Osteocyte (in vitro differentiated cells): ENCODE results near the gene PEF1. TPM values are rescaled to one million over a fixed set of nuclear protein-coding genes. Genes with fewer than 3 reads are reported as not detected.

Experiments
- DNase-seq: peaks from one replicate; pipeline ENCODE4 v3.0.0; 2021; ENCODE audit warnings: mixed read lengths; ENCODE audit not compliant: unreplicated experiment; ENCODE audit errors: extremely low spot score
- H3K27ac Mint-ChIP-seq: one replicate; pipeline ENCODE4 v1.8.0; 2021; ENCODE audit warnings: mild to moderate bottlenecking, mixed read lengths; ENCODE audit not compliant: unreplicated experiment
- H3K27me3 Mint-ChIP-seq: one replicate; pipeline ENCODE4 v1.8.0; 2021; ENCODE audit warnings: mixed read lengths; ENCODE audit not compliant: unreplicated experiment
- H3K36me3 Mint-ChIP-seq: one replicate; pipeline ENCODE4 v1.8.0; 2021; ENCODE audit warnings: mixed read lengths; ENCODE audit not compliant: unreplicated experiment
- H3K4me1 Mint-ChIP-seq: one replicate; pipeline ENCODE4 v1.8.0; 2021; ENCODE audit warnings: mixed read lengths; ENCODE audit not compliant: unreplicated experiment
- H3K4me3 Mint-ChIP-seq: one replicate; pipeline ENCODE4 v1.8.0; 2021; ENCODE audit warnings: mild to moderate bottlenecking, moderate library complexity, mixed read lengths; ENCODE audit not compliant: unreplicated experiment
- H3K9me3 Mint-ChIP-seq: one replicate; pipeline ENCODE4 v1.8.0; 2021; ENCODE audit warnings: mixed read lengths; ENCODE audit not compliant: unreplicated experiment
- total RNA-seq: library from RNA; stranded (reverse); gene quantifications from 2 replicates; pipeline ENCODE4 v1.2.1, GENCODE V29; 2021
- TF ChIP-seq, protein P1 (sequence below): fragments of 200-600 bp; sonication (generic); IDR thresholded peaks from 2 replicates; pipeline ENCODE4 v1.5.0; 2021; ENCODE audit warnings: antibody characterized with exemption, mild to moderate bottlenecking, moderate library complexity

The PEF1 gene
- total RNA-seq, 1 donor from 2014 or later, result 57.0 TPM

DNA sequence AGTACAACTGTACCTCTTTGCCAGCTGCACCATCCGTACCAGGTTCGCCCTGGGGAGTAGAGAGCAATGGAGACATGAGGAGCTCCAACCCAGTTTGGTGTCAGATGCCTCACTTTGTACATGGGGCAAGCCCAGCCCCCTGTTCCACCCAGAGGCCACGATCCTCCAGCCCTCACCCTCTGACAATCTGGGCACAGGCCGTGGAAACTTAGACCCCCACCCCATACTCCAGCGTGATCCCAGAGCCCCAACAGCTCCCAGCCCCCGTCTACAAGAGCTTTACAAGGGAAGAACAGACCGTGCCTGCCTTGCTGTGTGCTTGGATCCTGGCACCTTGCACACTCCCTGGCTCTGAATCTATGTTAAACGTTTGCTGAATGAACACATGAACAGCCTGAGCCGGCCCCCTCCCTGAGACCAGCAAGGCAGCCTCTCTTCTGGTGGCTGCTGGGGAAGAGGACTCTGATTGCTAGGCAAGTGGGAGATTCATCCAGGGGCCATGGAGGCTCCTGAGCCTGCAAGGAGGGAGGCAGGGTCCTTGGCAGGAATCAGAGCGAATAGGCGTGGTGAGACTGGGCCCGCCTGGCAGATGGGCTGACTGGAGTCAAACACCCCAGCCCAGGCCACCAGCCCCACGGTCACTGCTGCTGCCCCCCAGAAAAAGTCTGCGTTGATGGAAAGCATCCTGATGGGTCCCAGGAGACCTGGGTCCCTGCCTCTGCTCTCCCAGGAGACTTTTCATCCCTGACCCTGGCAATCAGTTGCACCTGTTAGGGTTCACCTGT lies 12.5 kb upstream of the PEF1 start:
- H3K27ac Mint-ChIP-seq, result no peak overlapping the region
- H3K4me1 Mint-ChIP-seq, result no peaks in the 10 kb centered on the region
- no peak overlapping the region for H3K4me3 Mint-ChIP-seq
- DNase-seq, result no peak
- H3K27me3 Mint-ChIP-seq, result no peaks in the 10 kb centered on the region
- H3K36me3 Mint-ChIP-seq, result peaks cover 6% of the 10 kb centered on the region
- H3K9me3 Mint-ChIP-seq, result no peaks in the 10 kb centered on the region
- TF ChIP-seq, protein P1, sequence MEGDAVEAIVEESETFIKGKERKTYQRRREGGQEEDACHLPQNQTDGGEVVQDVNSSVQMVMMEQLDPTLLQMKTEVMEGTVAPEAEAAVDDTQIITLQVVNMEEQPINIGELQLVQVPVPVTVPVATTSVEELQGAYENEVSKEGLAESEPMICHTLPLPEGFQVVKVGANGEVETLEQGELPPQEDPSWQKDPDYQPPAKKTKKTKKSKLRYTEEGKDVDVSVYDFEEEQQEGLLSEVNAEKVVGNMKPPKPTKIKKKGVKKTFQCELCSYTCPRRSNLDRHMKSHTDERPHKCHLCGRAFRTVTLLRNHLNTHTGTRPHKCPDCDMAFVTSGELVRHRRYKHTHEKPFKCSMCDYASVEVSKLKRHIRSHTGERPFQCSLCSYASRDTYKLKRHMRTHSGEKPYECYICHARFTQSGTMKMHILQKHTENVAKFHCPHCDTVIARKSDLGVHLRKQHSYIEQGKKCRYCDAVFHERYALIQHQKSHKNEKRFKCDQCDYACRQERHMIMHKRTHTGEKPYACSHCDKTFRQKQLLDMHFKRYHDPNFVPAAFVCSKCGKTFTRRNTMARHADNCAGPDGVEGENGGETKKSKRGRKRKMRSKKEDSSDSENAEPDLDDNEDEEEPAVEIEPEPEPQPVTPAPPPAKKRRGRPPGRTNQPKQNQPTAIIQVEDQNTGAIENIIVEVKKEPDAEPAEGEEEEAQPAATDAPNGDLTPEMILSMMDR, result no peak

DNA sequence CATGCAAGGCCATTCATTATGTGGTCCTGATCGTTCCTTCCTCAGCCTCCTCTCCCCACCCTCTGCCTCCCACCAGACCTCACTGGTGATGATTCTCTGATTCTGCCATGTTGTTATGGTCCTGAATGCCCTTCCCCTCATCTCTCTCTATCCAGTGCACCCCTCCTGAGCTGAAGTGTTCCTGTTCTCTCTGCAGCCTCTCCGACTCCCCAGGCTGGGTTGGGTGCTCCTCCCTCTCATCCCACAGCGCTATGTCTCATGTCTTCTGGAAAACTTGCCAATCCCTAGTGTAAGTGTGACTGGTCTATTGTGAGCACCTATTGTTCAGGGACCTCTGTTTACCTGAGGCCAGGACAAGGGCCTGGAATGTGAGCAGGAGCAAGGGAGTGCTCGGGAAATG lies 11.1 kb upstream of the PEF1 start:
- H3K27me3 Mint-ChIP-seq, result no peaks in the 10 kb centered on the region

DNA sequence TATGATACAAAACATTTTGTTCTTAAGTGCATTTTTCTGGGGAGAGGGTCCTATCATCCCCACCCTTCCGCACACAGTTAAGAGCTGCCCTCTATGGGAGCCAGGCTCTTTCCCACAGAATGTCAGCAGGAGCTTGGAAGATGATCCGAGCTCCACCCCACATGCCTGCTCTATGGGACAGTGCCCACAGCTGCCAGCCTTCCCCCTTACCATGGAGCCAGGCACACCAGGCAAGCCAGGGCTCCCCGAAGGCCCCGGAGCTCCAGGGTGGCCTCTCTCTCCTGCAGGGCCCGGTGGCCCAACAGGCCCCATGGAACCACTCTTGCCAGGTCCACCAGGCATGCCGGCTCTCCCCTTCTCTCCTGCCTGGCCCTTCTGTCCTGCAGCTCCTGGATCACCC lies 10.4 kb upstream of the PEF1 start:
- Mint-ChIP-seq H3K27ac (no peak overlapping the region), H3K4me3 (no peak overlapping the region), H3K4me1 (no peaks in the 10 kb centered on the region), H3K36me3 (peaks cover 6% of the 10 kb centered on the region), H3K9me3 (no peaks in the 10 kb centered on the region), H3K27me3 (no peaks in the 10 kb centered on the region)
- no peak for DNase-seq
- TF ChIP-seq, protein P1, result no peak

More for the DNA sequence above, 11.1 kb upstream of the PEF1 start:
- Mint-ChIP-seq H3K36me3 (peaks cover 6% of the 10 kb centered on the region), H3K9me3 (no peaks in the 10 kb centered on the region), H3K27ac (no peak overlapping the region), H3K4me3 (no peak overlapping the region), H3K4me1 (no peaks in the 10 kb centered on the region)
- no peak for DNase-seq
- TF ChIP-seq, protein P1, result no peak

DNA sequence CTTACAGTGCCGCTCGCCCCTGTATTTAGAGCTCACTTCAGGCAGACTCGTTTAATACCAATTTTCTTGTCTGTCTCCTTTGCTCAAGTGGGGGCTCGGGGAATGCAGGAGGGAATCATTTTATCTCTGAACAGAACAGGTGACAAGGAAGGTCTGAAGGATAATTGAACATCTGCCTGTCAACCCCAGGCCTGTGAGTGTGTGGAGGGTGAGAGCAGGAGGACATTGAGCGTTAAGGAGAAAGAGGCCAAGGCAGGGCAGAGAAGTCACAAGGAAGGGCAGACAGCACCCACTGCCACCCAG lies 9.7 kb upstream of the PEF1 start:
- no peak for DNase-seq
- Mint-ChIP-seq H3K9me3 (no peaks in the 10 kb centered on the region), H3K27me3 (no peaks in the 10 kb centered on the region), H3K36me3 (peaks cover 6% of the 10 kb centered on the region), H3K27ac (no peak overlapping the region), H3K4me3 (no peak overlapping the region), H3K4me1 (no peaks in the 10 kb centered on the region)
- TF ChIP-seq, protein P1, result no peak

DNA sequence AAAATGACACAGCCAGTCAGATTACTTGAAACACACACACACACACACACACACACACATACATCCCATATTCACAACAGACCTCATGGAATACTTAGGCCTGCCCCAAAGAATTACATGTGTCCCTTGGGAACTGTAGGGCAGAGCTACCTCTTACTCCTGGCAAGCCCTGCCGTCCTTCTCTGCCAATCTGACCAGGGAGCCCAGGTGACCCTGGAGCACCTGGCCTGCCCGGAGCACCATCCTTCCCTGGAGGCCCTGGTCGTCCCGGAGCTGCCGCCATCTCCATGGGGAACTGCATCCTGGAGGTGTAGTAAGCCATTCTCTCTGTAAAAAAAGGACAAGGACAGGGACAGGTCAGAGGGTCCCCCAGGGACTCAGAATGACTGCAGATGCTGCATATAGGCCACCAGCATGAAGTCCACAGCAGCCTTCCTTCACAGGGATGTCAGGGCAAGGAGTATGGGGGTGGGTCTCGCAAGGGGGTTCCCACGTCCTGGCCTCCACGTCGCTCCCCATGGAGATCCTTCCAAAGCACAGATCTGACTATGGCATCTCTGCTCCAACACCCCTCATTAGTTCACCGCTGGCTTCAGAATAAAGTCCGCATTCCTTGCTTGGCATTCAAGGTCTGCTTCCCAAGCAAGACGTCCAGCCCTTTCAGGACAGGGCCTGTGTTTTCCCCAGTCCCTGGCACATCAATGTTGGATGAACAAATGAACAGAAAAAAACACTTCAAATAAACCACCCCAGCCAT lies 9.2 kb upstream of the PEF1 start:
- Mint-ChIP-seq H3K27ac (no peak overlapping the region), H3K9me3 (no peaks in the 10 kb centered on the region), H3K4me3 (no peak overlapping the region), H3K4me1 (no peaks in the 10 kb centered on the region), H3K27me3 (no peaks in the 10 kb centered on the region), H3K36me3 (peaks cover 6% of the 10 kb centered on the region)
- DNase-seq, result no peak
- TF ChIP-seq, protein P1, result no peak
